CD4-positive, alpha-beta T cell treated with Interleukin-4 for 4 hours (primary cell): ENCODE measurements around the gene DGCR6L.
"Not testable (repeated sequence)": the region's sequence is repeated elsewhere in the genome, so short reads cannot be mapped to it uniquely, and the experiment has no call there.

Experiments used
- DNase-seq: peaks from one replicate; pipeline ENCODE4 v3.0.0-alpha.2; 2020

DGCR6L gene

DNA sequence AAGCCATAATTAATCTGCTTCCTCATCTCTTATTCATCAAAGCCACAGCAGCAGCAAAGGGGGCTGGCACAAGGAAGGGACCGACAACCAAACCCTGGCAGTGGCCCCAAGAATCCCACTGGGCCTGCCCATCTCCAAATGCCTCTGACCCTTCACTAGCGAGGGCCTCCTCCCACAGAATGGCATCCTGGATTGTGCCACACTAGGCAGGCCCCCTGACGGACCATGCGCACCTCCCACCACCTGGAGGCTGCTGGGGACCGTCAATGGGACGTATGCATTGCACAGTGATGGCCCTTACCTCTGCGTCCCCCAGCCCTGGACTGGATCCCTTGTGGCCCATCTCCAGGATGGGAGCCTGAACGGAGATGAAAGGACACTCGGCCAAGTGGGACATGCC is 47.7 kb downstream of the DGCR6L start:
- DNase-seq = no peak

DNA sequence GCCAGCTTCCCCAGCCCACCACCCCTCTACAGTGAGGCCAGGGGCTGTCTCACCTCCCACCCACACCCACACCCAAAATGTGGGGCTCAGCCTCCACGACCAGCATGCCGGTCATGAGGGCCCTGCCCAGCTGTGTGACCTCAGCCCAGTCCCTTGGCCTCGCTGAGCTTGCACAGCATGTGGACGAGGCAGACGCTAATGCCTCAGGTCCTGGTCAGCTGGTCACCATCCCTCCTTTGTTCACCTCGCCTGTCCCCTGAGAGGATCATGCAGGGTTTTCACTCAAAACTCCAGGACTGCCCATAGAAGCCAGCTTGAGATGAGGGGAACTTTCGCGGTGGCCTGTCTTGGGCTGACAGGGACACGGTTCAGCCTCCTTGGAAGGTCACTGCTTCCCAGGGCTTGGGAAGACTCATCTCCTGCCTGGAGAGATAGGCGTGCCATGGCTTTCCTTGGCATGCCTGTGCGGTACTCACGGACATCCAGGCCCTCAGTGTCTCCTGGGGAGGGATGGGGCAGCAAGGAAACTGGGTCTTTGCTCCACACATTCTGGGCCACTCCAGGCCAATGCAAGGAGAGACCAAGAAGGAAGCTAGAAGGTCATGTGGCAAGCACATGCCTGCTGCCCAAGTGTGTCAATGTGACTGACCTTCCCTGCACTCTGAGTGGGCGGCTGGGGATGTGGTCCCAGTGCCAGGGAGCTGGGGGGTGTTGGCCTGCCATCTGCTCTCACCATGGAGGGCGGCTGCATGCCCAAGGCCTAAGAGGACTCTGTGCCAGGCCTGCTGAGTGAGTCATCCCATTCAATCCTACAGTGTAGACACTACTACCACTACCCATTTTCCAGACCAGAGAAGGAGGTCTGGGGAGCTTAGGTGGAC is 48.5 kb downstream of the DGCR6L start:
- no peak for DNase-seq

DNA sequence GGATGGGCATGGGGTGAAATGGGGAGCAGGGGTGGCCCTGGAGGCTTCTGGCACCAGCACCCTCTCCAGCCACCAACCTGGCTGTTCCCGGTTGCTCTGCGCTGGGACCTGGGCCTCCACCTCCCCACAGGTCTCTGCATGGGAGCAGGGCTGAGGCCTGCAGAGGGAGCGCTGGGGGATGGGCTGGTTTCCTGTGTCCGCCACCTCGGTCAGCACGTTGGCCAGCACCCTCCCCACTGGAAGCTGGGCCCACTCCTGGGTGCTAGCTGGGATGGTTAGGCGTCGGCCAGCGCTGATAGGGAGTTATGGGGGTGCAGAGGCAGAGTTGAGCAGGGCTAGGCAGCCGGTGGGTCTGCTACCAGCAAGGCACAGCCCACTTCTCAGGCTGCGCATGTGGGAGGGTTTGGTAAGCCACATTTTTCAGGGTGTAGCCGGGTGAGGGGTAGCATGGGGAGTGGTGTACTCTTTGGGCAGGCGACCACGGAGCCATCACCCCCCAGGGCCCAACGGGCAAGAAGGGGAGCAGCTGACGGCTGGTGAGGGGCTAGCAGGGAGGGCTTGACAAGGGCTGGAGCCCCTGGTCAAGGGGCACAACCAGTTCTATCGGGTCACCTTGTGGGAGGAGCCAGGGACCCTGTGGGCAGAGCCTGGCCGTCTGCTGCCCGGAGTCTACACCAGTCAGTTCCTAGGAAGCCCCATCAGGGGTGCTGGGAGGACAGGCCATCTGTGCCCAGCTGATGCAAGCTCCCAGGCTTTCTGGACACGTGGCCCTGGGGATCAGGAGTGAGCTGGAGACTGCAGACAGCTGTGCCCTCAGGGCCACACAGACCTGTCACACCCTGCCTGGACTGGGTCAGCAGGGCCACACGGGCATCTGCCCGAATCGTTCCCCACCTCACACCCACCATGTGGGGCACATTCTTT is 49.4 kb downstream of the DGCR6L start:
- not testable (repeated sequence) for DNase-seq

DNA sequence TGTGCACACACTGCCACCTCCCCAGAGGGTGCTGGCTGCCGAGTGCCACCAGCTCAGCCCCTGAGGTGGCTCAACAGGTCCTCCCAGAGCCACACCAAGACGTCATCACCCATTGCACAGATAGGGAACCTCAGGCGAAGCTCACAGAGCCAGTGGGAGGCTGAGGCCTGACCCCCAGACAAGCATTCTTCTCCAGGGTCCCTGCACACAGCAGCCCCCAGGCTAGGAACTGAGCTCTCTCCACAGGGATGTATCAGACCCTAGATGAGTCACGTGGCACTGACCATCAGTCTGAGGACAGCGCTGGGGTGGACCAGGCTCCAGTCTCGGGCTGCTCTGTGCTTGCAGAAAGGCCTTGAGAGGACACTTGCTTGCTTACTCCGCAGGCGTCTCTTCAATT is 50.2 kb downstream of the DGCR6L start:
- DNase-seq = not testable (repeated sequence)

DNA sequence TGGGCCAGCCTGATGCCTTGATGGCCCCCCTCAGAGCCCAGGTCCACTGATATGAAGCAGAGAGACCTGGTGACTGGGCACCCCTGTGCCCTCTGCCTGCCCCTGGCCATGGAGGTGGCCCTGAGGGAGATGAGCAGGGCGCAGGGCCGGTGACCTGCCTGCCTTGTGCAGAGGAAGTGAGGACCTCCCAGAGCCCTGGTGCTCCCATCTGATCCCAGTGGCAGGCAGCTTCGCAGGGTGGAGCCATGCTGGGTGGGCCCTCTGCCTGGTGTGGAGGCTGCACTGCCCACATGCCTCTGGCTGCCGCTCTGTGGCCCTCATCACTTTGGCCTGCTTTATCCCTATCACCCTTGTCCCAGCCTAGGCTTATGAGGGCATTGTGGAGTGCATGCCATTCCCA is 50.7 kb downstream of the DGCR6L start:
- not testable (repeated sequence) for DNase-seq

DNA sequence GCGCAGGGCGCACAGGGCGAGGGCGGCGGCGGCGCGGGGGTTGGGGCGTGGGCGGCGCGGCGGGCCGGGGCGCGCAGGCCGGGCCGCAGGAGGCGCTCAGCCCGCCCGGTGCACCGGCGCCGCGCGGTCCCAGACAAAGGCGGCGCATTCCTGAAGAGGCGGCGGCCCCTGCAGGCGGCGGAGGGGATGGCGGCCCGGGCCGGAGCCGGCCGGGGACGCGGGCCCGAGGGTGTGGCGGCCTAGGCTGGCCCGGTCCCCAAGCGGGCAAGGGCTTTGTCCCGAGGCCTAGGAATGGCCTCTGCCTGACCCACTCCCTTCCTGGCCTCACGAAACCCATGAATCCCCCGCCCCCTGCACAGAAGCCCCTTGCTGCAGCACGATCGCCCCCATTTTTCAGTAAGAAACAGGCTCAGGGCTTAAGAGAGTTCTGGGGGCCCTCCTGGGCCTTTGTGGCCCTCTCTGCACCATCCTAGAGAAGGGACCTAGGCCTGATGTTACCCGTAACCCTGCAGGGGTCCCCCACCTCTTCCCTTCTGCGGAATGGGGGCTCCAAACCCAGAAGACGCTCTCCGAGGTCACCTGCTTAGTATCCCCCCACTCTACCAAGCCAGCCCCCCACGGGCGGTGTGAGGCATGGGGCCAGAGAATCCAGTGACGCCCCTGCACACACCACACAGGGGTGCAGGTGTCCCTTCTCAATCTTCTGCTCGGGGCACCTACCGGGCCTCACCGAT is 51.4 kb downstream of the DGCR6L start, which contains the start of gene RTN4R:
Gene RTN4R (minus strand): TSS at position 40 of the 734 bp plus-strand sequence. CDS start 226 bp downstream, outside the sequence.
- DNase-seq = peak; percentile 23

DNA sequence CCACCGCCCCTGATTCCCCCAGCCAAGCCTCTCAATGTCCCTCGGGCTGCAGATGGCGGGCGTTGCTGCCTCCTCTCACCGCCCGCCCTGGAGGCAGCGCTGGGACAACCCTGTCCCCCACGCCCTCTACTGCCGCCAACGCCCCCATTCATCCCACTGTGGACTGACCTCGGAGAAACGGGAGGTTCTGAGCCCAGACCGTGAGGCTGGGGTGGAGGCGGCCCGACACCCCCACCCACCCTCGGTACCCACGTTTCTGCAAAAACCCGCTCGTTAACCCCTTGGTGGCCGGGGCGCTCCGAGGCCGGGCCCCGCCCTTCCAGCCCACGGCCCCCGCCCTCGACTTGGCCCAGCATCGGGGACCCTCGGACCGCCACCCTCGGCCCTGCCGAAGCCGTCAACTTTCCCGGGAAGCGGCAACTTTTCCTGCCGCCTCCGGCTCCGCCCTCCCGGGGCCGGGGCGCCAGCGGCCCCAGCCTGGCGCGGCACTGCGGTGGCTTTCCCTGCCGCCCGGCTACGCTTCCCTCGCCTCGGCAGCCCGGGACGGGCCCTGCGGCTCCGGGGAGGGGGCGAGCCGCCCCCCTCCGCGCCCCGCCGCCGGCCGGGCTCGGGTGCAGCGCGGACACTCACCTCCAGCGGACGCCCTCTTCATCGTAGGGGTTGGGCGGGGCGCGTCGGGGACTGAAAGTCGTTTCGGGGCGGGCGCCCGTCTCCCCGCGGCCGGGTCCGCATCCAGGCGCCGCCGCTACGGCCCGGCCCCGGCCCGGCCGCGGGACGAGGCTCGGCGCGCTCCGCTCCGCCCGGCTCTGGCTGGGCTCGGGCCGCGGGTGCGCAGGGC is 52.2 kb downstream of the DGCR6L start:
- DNase-seq = no peak

DNA sequence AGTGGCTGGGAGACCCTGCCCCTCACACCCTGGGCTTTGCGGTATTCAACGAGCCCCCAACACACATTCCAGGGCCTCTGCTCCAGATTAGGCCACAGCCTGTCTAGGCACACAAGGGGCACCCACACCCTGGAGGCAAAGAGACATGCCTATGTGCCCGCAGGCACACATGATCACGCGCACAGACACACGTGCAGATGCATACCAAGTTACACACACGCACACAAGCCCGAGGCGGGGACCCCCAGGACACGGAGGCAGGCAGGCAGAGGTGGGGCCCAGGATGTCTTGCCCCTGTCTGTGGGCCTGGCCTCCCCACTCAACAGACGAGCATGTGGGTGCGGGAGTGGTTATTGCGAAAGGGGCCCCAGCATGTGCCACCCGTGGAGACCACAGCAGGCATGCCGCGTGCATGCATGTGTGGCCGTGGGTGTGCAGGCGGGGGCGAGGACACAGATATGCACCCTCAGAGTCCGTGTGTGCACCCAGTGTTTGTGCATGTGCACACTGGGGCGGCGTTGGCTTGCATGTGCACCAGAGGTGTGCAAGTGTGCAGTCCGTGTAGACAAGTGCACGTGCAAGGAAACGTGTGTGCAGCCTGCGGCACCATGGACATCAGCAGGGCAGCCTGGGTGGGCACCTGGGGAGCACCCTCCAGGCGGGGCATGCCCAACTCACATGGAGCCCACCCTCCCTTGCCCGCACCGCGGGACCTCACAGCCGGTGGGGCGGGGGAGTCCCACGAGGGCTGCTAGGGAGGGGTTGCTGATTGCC is 53.0 kb downstream of the DGCR6L start:
- DNase-seq = not testable (repeated sequence)

DNA sequence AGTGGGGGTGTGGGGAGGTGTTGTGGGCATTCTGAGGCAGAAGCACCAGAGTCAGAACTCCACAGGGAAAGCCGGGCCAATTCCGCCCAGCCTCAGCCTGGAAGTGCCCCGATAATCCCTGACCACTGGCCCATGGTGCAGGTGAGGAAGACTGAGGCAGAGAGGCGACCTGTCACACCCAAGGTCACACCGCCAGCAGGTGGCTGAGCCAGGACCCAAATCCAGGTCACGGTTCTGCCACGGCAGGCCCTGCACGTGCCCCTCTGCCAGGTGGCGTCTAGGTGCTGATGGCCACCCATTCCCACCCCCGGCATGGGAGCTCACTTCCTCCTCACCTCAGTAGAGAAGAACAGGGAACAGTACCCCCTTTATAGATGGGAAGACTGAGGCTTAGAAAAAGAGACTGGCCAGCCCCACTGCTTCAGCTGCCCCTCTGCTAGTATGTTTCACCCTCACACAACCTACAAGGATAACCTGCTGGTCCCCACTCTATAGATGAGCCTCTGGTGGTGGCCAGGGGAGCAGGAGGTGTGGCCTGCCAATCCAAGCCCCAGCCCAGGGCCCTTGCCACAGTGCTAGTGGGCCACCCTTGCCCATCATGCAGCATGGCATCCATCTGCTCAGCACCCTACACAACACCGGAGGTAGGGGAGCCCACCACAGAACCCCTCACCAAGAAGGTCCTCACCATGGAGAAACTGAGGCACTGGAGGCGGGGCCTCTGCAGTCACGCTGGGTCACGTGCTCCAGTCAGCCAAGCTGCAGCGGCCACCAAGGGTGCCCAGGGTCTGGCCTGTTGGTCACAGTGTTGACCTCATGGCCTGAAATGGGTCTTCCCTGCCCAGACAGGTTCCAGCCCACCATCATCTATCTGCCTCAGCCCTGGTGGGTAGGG is 53.8 kb downstream of the DGCR6L start:
- not testable (repeated sequence) for DNase-seq

DNA sequence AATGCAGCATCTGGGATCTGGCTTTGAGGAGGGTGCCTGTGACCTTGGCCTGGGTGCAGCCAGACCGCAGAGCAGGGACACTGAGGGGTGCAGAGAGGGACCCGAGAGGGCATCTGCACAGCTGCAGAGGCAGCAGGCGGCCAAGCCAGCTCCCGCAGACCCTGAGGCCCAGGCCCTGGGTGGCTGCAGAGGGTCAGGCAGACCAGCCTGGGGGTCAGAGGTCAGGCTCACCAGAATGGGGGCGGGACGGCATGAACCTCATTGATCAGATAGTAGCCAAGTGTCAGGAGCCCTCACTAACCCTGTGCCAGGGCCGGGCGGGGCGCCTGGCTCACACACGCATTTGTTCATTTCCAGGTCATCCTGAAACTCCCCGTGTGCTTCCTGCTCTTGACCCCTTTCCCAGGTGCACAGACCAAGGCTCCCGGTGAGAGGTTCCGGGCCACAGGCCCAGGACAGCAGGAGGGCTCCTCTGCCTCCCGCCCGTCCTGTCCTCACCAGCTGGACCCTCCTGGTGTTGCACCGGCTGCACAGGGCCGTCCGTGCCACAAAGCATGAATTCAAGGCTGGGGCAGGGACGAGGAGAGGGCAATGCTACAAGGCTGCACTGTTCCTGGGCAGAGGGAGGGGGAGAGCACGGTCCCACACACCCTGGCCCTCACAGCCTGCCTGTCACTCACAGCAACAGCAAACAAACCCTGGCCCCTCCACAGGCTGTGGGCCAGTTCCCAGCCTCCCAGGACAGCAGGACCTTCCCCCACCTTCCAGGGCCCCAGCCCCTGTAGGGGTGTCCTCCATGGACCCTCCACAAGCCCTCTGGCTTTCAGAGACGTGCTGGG is 55.0 kb downstream of the DGCR6L start:
- no peak for DNase-seq
